GM21717 (cell line): Measurements from ENCODE around the gene FGR.
A peak's percentile ranks its signal among the peaks of the same experiment; 100 is the strongest.

ENCODE experiments used
- ATAC-seq: cut with Tn5 transposase; IDR thresholded peaks from one replicate; pipeline ENCODE4 v1.9.1; 2021; ENCODE audit warnings: mild to moderate bottlenecking, moderate library complexity; ENCODE audit not compliant: unreplicated experiment

FGR gene

GRCh38 chr1:27617420-27617819 is 17.6 kb downstream of the FGR start:
- ATAC-seq, result no peak

- ATAC-seq, result no peak
These were observed 18.5 kb downstream of the FGR start for GRCh38 chr1:27616441-27616840.

GRCh38 chr1:27615346-27616192 is 19.4 kb downstream of the FGR start:
- no peak for ATAC-seq

- no peak for ATAC-seq
These were observed 20.2 kb downstream of the FGR start for GRCh38 chr1:27614625-27615344.

GRCh38 chr1:27614043-27614624 is 20.9 kb downstream of the FGR start:
- no peak for ATAC-seq

- ATAC-seq, result no peak
These were observed 22.3 kb downstream of the FGR start for GRCh38 chr1:27612718-27613117.

- ATAC-seq, result no peak
These were observed 23.5 kb downstream of the FGR start for GRCh38 chr1:27611450-27611849.

- ATAC-seq, result no peak
These were observed 25.3 kb downstream of the FGR start for GRCh38 chr1:27609618-27610240.

- ATAC-seq, result no peak
These were observed 25.8 kb downstream of the FGR start for GRCh38 chr1:27609210-27609555.

- ATAC-seq, result no peak
These were observed 27.7 kb downstream of the FGR start for GRCh38 chr1:27607239-27607804.

GRCh38 chr1:27606708-27607238 is 28.2 kb downstream of the FGR start:
- ATAC-seq, result no peak

- no peak for ATAC-seq
These were observed 28.9 kb downstream of the FGR start for GRCh38 chr1:27605796-27606707.

- no peak for ATAC-seq
These were observed 29.7 kb downstream of the FGR start for GRCh38 chr1:27605300-27605766.

GRCh38 chr1:27604579-27605299 is 30.2 kb downstream of the FGR start:
- no peak for ATAC-seq

GRCh38 chr1:27603681-27604578 is 31.1 kb downstream of the FGR start, which contains the start of gene AHDC1:
Gene AHDC1, minus strand, starts transcription at chr1:27604144. Its CDS starts 52,029 bp downstream, at chr1:27552115.
- ATAC-seq, result peak; percentile 39

- no peak for ATAC-seq
These were observed 31.7 kb downstream of the FGR start for GRCh38 chr1:27603309-27603680.

- no peak for ATAC-seq
These were observed 32.3 kb downstream of the FGR start for GRCh38 chr1:27602462-27603308.
